Caco-2 (cell line): ENCODE data around the gene TTC21A. TPM values are rescaled to one million over a fixed set of nuclear protein-coding genes. Genes with fewer than 3 reads are reported as not detected.

ENCODE experiments used
- BruUV-seq: library from RNA; stranded (reverse); fragments of 400-500 nt; replicated peaks from 2 replicates; lab custom pipeline; 2021; lab: Mats Ljungman, UMichigan
- CTCF ChIA-PET: fragments of 300-600 bp; sonication (Branson Sonifier 250); formaldehyde crosslinking; loops from one replicate; lab custom pipeline; 2022; ENCODE audit warnings: antibody characterized with exemption; lab: Charles Lee
- POLR2A ChIA-PET: fragments of 300-600 bp; sonication (Branson Sonifier 250); formaldehyde crosslinking; loops from one replicate; lab custom pipeline; 2022; ENCODE audit warnings: antibody characterized with exemption; lab: Charles Lee
- DNase-seq, 2 experiments: peaks; one replicate each; pipeline versions ENCODE4 v3.0.0 to v3.0.0-alpha.2; 2020 to 2022
- H3K27me3 ChIP-seq: replicated peaks from 2 replicates; pipeline ENCODE4 v1.6.0; 2011; ENCODE audit warnings: low read length; ENCODE audit not compliant: control insufficient read depth, insufficient read depth
- H3K36me3 ChIP-seq: 2 replicates; pipeline ENCODE4 v1.5.1; 2011; ENCODE audit warnings: low read length; ENCODE audit not compliant: control insufficient read depth, insufficient read depth
- H3K4me1 ChIP-seq: fragments of 250-450 bp; sonication (Bioruptor Pico); 2 replicates; pipeline ENCODE4 v1.5.1; 2020; ENCODE audit warnings: mild to moderate bottlenecking
- H3K4me3 ChIP-seq: 2 replicates; pipeline ENCODE4 v1.5.1; 2011; ENCODE audit warnings: low read depth, mild to moderate bottlenecking, control low read depth, low read length
- H3K9me3 ChIP-seq: fragments of 250-450 bp; sonication (Bioruptor Pico); 2 replicates; pipeline ENCODE4 v1.5.1; 2020; ENCODE audit warnings: mild to moderate bottlenecking, moderate library complexity
- H3K27ac Mint-ChIP-seq: one replicate; pipeline ENCODE4 v1.8.0; 2022; ENCODE audit warnings: mixed read lengths; ENCODE audit not compliant: unreplicated experiment
- H3K27me3 Mint-ChIP-seq: one replicate; pipeline ENCODE4 v1.8.0; 2022; ENCODE audit warnings: mixed read lengths; ENCODE audit not compliant: insufficient read depth, unreplicated experiment
- H3K36me3 Mint-ChIP-seq: one replicate; pipeline ENCODE4 v1.8.0; 2022; ENCODE audit warnings: mild to moderate bottlenecking, mixed read lengths; ENCODE audit not compliant: insufficient read depth, unreplicated experiment
- H3K4me1 Mint-ChIP-seq: one replicate; pipeline ENCODE4 v1.8.0; 2022; ENCODE audit warnings: low read depth, mixed read lengths; ENCODE audit not compliant: unreplicated experiment
- H3K4me3 Mint-ChIP-seq: one replicate; pipeline ENCODE4 v1.8.0; 2022; ENCODE audit warnings: mild to moderate bottlenecking, moderate library complexity, mixed read lengths; ENCODE audit not compliant: unreplicated experiment
- H3K9me3 Mint-ChIP-seq: one replicate; pipeline ENCODE4 v1.8.0; 2022; ENCODE audit warnings: mixed read lengths; ENCODE audit not compliant: unreplicated experiment
- CTCF ChIP-seq, 2 experiments: fragments of 200-600 bp in 1 of 2; IDR thresholded peaks; 1 replicate in 1 of 2; 2 replicates in 1 of 2; pipeline versions ENCODE4 v1.5.1 to v1.8.0; 2011 to 2022; ENCODE audit warnings: antibody characterized with exemption in 1 of 2, control low read depth in 1 of 2, inconsistent platforms in 1 of 2, low read depth in 1 of 2, low read length in 1 of 2, mild to moderate bottlenecking in 1 of 2, moderate library complexity in 1 of 2; ENCODE audit not compliant: insufficient read depth in 1 of 2, severe bottlenecking in 1 of 2, unreplicated experiment in 1 of 2
- intact Hi-C: fragments of 100-400 bp; cut with micrococcal nuclease; formaldehyde crosslinking; loops from one replicate; pipeline ENCODE4 v1.10.0; 2022; ENCODE audit not compliant: unreplicated experiment
- total RNA-seq: library from RNA; stranded (reverse); gene quantifications from 2 replicates; pipeline ENCODE4 v1.2.3, GENCODE V29; 2022

The TTC21A gene
- total RNA-seq, 1 experiment from 2014 or later, result 4.0 TPM

DNA sequence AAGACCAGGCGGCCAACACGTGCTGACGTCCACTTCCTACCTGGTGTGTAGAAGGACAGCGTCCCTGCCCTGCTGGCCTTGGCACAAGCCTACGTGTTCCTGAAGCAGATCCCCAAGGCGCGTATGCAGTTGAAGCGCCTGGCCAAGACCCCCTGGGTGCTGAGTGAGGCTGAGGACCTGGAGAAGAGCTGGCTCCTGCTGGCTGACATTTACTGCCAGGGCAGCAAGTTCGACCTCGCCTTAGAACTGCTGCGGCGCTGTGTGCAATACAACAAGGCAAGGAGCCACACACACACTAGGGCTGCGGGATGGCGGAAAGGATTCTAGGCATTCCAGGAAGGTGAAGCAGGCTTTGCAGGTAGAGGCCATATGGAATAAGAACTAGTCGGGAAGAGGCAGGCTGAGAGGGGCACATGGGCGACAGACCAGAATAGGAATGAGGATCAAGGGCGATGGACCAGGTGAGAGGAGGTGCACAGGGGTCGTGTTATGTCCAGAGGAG lies 30.0 kb downstream of the TTC21A start:
- TF ChIP-seq CTCF (IDR thresholded peaks at IDR 0.05; ENCODE audit: insufficient read depth in 1 of 2, low read depth in 1 of 2, low read length in 1 of 2, severe bottlenecking in 1 of 2, unreplicated experiment in 1 of 2), result no peak
- H3K4me3 ChIP-seq, result no peak overlapping the region
- peaks cover 17% of the 10 kb centered on the region for H3K36me3 Mint-ChIP-seq
- peaks cover 11% of the 10 kb centered on the region for H3K4me1 ChIP-seq
- no peak for DNase-seq
- H3K27ac Mint-ChIP-seq, result no peak overlapping the region
- ChIA-PET POLR2A (no interaction called here), CTCF (interaction anchor here (0.7 kb wide), 1 partner anchor 29 kb away, joined by 3 read pairs; no protein-coding TSS in a partner anchor)
- H3K27me3 ChIP-seq, result no peaks in the 10 kb centered on the region
- intact Hi-C loops, result no loop called here
- no peaks in the 10 kb centered on the region for H3K27me3 Mint-ChIP-seq
- H3K36me3 ChIP-seq, result no peaks in the 10 kb centered on the region; the same call in 1 of the 2 replicates
- H3K4me3 Mint-ChIP-seq, result no peak overlapping the region
- no peaks in the 10 kb centered on the region for H3K9me3 Mint-ChIP-seq
- peaks cover 15% of the 10 kb centered on the region for H3K4me1 Mint-ChIP-seq
- no TSS peak for BruUV-seq
- H3K9me3 ChIP-seq, result no peaks in the 10 kb centered on the region

DNA sequence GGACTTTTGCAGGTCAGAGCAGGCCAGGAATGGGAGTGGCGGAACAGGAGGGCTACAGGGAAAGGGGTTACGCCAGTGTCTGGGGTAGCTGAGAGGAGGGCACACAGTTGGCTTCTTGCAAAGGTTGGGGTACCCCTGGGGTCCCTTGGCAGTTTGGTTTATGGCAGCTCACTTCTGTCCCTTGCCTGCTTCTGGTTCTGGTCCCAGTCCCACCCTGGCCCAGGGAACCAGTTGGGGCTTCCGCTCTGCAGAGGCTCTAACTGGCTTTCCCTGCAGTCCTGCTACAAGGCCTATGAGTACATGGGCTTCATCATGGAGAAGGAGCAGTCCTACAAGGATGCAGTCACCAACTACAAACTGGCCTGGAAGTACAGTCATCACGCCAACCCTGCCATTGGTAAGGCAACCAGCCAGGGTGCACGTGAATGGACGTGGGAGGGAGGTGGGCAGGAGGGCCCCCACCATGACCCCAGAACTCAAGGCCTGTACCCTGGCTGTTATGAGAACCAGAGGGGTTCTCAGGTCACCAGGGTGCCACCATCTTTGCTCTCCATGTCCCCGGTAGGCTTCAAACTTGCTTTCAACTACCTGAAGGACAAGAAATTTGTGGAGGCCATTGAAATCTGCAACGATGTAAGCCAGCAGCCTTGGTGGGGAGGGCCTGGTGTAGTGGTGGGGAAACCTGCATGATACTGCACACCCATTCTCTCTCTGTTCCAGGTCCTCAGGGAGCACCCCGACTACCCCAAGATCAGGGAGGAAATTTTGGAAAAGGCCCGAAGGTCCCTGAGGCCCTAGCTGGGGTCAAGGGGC lies 30.7 kb downstream of the TTC21A start:
- H3K27me3 Mint-ChIP-seq, result no peaks in the 10 kb centered on the region
- CTCF ChIA-PET, result interaction anchor here (0.7 kb wide), 1 partner anchor 28 kb away, joined by 3 read pairs; no protein-coding TSS in a partner anchor

More for the DNA sequence above, 30.7 kb downstream of the TTC21A start:
- Mint-ChIP-seq H3K36me3 (peaks cover 24% of the 10 kb centered on the region), H3K9me3 (no peaks in the 10 kb centered on the region), H3K27ac (no peak overlapping the region), H3K4me3 (no peak overlapping the region), H3K4me1 (peaks cover 15% of the 10 kb centered on the region)
- Histone ChIP-seq H3K4me1 (peaks cover 11% of the 10 kb centered on the region), H3K36me3 (peaks cover 2% of the 10 kb centered on the region), H3K9me3 (no peaks in the 10 kb centered on the region), H3K27me3 (no peaks in the 10 kb centered on the region), H3K4me3 (no peak overlapping the region)
- no peak for DNase-seq
- TF ChIP-seq CTCF (IDR thresholded peaks at IDR 0.05; ENCODE audit: insufficient read depth in 1 of 2, low read depth in 1 of 2, low read length in 1 of 2, severe bottlenecking in 1 of 2, unreplicated experiment in 1 of 2), result no peak
- intact Hi-C loops, result no loop called here
- BruUV-seq, result no TSS peak
- POLR2A ChIA-PET, result no interaction called here
